HG03175 (cell line): Measurements from ENCODE around the gene PTPRS.

Source experiments
- ATAC-seq: cut with Tn5 transposase; IDR thresholded peaks from one replicate; pipeline ENCODE4 v1.9.1; 2021; ENCODE audit warnings: mild to moderate bottlenecking, moderate library complexity; ENCODE audit not compliant: unreplicated experiment

PTPRS gene

GRCh38 chr19:5355693-5356092, 15.1 kb upstream of the PTPRS start:
- no peak for ATAC-seq

DNA sequence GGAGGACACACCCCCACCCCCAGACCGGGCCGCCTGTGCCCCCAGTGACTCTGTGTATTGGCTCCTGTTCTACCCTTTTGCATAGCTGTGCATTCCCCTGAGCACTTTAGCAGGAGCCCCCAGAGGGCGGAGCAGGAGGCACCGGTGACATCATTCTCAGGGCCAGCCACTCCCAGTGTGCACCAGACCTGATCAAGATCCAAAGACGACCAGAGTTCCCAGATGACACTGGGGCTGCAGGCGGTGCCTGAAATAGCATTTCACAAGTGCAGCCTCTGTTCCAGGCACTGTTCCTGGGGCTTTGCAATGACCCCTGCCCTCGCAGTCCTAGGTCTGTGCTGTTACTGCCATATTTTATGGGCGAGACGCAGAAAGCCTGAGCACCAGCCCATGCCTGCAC, 14.5 kb upstream of the PTPRS start:
- ATAC-seq = no peak

GRCh38 chr19:5354403-5354802, 13.8 kb upstream of the PTPRS start:
- no peak for ATAC-seq

- ATAC-seq = no peak
Measured at GRCh38 chr19:5352229-5352763, 11.7 kb upstream of the PTPRS start.

DNA sequence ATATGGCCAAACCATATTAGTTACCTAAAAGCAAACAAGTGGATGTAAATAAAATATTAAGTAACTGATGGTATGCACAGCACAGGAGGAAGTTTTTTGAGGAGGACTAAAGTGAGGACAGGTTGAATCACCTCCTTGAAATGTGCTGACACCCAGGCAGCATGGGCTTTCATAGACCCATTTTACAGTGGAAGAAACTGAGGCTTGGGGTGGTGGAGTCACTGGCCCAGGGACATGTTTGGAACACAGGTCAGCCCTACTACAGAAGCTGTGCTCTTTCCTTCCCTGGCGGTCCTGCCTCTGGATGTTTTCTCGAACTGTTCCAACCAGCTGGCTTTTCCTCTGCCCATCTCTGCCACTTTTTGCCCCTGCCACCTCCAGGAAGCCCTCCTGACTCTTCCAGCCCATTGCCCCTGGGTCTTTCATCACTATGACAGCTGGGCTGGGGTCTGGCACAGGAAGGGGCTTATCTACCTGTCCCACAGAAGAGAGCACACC, 11.2 kb upstream of the PTPRS start:
- no peak for ATAC-seq

- no peak for ATAC-seq
Measured at GRCh38 chr19:5349041-5349440, 8.4 kb upstream of the PTPRS start.

DNA sequence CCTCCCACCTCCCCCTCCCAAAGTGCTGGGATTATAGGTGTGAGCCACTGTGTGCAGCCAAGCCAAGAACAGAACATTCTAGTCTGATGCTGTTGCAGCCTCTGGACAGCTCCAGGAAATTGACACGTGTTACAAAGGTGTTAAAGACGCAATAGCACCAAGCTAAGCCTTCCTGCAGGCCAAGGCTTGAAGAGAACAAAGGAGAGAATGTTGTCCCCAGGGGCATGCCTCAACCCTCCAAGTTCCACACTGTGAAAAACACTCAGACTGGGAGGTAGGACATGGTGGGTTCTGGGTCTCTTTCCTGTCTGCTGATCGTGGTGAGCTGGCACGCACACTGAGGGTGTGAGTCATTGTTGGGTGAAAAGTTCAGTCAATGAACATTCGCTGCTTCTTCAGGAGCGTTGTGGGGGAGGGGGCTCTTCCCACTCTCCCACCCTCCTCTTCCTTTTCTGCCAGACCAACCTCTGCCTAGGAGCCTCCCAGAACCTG, 5.3 kb upstream of the PTPRS start:
- ATAC-seq = no peak

DNA sequence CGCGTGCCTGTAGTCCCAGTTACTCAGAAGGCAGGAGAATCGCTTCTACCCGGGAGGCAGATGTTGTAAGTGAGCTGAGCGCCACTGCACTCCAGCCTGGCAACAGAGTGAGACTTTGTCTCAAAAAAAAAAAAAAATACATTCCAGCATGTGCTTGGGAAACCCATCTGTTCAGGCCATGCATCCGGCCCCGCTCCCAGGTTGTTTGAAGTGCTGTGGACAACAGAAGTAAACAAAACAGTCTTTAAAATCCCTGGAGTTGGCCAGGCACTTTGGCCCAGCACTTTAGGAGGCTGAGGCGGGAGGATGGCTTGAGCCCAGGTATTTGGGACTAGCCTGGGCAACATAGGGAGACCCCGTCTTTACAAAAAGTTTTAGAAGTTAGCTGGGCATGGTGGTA, 3.2 kb upstream of the PTPRS start:
- ATAC-seq = no peak

DNA sequence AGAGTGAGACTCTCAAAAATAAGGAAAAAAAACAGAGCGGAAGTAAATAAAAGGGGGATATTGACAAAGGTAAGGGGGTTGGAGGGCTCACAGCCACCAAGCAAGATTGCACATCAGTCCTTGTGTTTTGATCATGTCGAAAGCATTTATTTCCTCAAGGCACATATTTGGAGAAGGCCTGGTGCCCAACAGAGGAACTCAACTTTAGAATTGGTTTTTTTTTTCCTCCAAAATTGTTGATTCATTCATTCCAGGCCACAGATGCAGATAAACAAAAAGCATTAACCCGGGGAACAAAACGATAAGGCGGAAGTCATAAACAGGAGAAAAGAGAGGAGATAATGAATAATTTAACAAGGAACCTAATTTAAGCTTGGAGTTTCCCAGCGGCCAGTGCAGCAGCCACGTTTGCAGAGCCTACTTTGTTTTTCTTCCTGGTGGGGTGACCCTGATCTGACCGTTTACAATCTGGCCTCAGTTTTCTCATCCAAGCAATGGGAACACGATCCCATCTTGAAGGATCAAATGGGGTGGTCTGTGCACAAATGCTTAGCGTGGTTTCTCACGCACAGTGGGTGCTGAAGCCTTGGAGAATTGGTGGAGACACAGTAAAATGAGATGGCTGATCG, 2.1 kb upstream of the PTPRS start:
- no peak for ATAC-seq

DNA sequence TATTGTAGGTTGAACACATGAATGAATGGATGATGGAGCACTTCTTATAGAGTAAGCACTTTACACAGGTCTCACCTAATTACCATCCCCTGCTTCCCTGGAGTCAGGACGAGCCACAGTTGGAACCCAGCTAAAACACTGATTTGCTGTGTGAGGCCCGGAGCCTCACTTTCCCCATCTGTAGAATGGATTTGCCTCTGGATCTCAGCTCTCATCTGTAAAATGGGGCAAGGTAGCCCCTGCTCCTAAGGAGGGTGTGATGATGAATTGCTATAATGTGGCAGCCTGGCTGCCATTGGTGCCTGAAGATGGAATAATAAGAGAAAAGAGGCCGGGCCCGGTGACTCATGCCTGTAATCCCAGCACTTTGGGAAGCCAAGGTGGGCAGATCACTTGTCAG, 1.4 kb upstream of the PTPRS start:
- ATAC-seq = no peak

DNA sequence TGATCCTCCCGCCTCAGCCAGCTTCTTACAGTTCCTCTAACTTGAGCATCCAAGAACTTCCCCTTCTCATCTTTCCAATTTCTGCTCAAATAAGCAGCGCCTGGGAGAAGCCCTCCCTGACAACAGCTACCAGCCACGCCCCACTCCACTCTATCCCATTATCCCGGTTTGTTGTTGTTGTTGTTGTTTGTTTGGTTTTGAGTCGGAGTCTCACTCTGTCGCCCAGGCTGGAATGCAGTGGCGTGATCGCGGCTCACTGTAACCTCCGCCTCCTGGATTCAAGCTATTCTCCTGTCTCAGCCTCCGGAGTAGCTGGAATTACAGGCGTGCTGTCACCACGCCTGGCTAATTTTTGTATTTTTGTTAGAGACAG, 822 bp upstream of the PTPRS start:
- ATAC-seq = no peak

GRCh38 chr19:5339950-5340636, 519 bp downstream of the PTPRS start:
- no peak for ATAC-seq

DNA sequence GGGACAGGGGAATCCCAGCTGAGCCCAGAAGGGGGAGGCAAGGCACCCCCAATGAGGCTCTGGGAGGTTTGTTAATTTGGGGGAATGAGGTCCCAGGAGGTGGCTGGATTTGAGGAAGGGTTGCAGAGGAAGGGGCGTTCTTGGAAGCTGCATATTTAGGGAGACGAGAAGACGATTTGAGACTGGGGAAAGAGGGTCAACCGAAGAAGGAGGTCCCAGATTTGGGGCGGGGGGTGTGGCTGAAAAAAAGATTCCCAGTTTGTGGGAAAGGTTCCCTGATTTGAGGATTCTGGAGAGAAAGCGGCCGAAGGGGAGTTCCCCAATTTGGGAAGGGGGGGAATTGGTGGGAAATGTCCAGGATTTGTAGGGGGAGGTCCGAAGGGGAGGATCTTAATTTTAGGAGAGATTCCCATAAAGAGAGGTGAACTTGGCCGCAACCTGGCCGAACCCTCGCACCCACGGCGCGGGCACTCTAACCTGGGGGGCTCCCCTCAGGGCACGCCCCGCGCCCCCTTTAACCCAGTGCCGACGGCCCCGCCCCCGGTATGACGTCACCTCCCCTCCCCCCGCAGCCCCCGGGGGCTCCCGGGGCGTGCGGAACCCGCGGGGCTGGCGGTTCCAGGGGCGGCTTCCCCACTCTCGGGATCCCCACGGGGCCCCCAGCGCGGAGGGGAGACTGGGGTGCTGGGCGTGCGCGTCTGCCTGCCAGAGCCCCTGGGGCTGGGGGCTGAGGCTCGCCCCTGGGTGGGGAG, 1.2 kb downstream of the PTPRS start:
- ATAC-seq = no peak

- ATAC-seq = no peak
Measured at GRCh38 chr19:5338656-5339197, 1.9 kb downstream of the PTPRS start.

- ATAC-seq = no peak
Measured at GRCh38 chr19:5337708-5338655, 2.6 kb downstream of the PTPRS start.

GRCh38 chr19:5337126-5337525, 3.5 kb downstream of the PTPRS start:
- no peak for ATAC-seq

GRCh38 chr19:5336195-5336965, 4.2 kb downstream of the PTPRS start:
- ATAC-seq = no peak

- no peak for ATAC-seq
Measured at GRCh38 chr19:5335593-5335992, 5.0 kb downstream of the PTPRS start.

DNA sequence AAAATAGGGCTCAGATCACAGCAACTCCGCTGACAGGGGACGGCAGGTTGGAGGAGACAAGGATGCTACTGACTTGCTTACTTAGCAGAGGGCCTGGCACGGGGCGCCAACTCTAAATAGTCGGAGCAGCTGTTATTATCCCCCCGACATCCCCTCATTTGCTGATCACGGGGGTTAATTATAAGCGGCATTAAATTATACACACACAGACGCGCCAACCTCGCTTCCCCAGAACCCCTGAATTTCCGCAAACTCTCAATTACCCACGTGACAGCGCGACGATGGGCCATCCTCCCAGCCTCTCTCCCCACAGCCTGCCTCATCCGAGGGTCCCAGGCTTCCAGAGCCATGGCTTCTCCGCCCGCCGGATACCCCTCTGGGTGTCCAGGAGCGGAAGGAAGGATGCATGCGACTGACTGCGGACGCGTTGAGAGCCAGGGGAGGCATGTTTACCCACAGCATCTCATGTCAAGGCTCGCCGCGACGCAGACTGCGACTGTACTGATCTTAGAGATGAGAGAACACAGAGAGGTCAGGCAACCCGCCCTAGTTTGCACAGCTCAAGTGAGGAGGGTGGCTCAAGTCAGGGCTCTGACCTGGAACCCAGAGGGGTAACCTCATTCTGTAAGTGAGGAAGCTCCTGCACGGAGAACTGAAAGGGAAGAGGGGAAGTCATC, 5.7 kb downstream of the PTPRS start:
- no peak for ATAC-seq
